Femur (tissue), 1 donor: ENCODE data around the gene ANKRD9.

Experiments
- DNase-seq: peaks from one replicate; pipeline ENCODE4 v3.0.0-alpha.2; 2017

ANKRD9 gene

DNA sequence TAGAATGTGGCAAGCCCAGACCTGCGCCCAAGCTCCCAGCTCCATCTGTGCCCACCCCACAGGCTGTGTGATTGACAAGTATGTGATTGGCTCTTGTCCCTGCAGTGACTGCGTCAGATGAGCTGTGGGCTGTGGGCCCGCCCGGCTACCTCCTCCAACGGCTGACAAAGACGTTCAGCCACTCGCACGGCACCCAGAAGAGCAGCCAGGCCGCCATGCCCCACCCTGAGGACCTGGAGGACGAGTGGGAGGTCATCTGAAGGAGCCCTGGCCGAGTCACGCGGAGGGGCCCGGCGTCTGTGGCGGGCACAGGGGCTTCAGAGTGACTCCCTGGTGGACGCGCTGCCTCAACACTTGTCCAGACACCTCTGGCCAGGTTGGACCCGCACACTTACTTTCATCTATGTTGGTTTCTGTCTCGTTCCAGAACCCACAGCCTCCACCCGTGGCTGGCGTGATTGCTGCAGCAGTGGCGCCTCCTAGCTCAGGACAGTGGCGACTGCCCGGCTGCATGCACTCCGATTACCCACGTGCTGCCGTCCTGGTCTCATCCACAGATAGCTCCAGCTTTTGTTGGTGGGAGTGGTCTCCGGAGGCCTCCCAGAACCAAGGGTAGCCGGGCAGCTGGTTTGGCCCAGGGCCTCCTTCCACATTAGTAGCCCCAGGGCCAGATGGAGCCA lies 11.4 kb downstream of the ANKRD9 start:
- DNase-seq: no peak

DNA sequence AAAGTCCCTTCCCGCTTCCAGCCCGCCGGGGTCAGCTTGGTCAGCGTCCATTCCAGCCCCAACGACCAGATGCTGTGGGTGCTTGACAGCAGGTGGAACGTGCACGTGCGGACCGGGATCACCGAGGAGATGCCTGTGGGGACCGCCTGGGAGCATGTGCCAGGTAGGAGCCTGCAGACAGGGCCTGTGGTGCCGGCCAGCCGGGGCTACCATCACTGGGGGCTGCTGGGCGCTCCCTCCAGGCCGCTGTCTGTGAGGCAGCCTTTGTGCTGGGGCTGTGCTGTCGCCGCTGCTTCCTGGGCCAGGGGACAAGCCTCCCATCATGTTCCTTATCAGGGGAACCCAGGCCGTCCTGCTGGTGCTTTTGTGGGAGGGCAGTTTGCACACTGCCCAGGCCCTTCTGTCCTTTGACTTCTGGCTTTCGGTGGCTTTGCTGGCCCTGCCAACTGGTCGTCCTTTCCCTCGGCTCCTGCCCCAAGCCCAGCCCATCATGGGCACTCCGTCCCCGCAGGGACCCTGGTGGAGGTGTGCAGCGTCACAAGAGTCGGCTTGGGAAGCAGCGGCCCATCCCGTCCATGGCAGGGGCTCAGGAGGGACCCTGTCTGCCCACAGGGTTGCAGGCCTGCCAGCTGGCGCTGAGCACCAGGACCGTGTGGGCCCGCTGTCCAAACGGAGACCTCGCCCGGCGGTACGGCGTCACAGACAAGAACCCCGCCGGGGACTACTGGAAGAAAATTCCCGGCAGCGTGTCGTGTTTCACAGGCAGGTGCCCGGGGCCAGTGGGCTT lies 12.4 kb downstream of the ANKRD9 start:
- DNase-seq: peak; percentile 18

DNA sequence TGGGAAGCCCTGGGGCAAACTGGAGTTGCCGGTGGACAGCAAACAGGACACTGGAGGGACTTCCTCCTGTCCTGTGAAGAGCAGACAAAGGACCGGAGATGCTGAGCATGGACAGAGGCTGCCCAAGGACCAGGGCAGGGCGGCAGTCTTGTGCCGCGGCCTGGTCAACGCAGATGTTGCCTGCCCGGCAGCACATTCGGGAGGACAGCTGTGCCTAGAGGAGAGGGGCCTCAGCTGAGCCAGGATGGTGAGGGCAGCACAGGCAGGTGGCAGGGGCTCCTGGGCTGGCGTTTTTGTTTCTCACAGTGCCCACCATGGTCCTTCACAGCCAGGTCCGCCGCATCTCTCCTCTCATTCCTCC lies 13.3 kb downstream of the ANKRD9 start:
- no peak for DNase-seq

DNA sequence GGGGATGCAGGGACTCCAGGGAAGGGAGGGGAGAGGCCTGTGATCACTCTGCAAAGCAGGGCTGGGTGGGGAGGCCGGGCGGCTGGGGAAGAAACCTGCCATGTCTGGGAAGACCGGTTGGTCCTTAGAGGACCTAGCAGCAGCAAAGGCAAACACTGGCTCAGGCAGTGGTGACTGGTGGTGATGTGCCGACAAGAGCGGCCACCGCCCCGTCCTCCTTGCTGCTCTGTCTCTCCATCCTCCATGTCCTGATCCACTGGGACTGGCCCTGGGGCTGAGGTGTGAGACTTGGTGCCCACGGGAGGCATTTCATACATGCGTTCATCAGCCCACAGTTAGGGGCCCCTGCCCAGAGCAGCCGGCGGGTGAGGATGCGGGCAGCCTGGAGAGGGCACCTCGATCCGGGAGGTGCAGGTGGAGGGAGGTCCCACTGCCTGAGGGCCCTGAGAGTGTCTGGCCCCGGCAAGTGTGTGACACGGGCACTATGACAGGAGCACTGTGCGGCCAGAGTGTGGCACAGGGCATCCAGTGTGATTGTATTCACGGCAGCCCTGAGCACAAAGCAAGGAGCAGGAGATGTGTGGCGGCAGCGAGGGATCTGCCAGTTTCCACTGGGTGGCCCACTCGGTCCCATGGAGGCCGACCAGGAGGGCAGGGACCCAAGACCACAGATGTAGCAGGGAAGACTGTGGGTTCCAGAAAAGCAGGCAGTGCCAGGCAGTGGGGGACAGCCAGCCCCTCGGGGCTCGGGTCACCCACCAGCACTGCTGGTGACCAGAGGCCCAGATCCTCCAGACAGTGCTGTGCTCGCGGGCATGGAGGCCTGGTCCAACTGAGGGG lies 13.9 kb downstream of the ANKRD9 start:
- no peak for DNase-seq

DNA sequence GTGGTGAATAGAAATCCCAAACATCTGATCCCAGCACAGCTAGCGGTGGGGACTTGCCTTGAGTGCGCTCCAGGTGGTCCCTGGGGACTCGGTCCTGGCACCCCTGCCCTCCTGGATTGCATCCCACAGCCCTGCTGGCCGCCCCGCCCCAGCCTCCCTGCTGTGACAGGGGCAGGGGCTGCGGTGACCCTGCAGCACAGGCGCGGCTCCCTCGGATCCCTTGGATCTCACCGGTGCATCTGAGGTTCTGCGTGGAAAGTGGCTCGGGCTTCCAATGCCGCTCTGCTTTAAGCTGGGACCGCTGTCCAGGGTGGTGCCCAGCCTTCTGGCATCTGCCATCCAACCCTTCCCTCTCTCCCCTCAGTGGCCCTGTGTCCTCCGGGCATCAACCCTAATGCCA lies 16.0 kb downstream of the ANKRD9 start:
- DNase-seq: peak; percentile 20

DNA sequence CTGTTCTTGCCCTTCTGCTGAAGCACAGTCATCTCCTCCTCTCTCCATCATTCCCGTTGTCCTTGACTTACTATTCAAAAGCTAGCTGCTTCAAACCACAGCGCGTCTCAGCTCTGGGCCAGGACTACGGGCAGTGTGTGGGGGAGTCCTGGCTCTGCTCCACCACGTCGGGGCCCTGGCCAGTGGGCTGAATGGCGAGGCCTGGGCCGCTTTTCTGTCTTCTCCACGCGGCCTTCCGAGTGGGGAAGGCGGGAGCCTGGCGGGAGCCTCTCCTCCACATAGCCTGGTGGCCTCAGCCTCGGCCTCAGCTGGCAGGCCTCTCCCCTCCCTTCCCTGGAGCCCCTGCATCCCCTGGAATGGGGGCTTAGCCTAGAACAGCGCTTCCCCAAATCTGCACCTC lies 16.5 kb downstream of the ANKRD9 start:
- no peak for DNase-seq

DNA sequence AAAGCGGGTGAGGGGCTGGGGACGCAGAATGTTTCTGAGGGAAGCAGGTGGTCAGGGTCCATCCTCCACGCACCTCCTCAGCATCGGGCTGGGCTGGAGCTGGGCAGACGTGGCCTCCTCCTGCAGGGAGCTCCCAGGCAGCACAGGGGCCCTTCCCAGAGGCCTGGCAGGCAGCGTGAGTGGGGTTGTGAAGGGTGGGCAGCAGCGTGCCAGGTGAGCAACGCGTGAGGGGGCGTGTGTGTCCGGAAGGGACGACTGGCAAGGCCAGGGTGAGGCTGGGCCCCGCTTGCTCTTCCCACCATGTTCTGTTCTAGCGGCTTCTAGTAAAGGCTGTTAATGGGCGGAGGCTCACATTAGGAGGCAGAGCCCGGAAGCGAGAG lies 17.1 kb downstream of the ANKRD9 start:
- DNase-seq: no peak

DNA sequence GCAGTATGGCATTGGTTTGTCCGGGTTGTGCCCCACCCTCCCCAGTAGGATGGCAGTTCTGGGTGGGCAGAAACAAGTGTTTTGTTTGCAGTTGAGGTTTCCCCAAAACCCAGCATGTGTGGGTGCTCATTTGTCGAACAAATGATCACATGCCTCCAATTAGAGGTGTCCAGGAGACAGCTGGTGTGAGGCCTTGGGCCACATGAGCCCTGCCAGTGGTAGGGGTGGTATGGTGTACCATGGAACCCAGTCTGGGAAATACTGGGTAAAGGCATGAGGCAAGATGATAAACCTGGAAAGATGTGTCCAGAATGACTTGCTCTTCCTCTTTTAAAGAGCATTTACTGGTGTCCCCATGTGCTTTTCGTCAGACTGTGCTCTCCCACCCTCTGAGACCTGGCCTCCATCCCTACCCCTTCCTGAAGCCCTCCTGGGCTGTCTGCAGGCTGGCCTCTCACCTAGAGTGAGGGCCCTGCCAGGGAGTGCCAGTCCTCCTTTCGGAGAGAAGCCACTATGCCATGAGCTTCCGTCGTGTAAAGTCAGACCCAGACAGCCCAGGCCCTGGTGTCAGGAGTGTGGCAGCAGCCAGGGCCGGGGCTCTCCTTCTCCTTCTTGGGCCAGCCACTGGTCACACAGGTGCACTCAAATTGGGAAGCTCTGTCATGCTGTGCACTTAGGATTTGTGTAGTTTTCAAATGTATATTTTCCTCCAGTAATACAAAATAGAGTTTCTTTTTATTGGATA lies 17.6 kb downstream of the ANKRD9 start:
- no peak for DNase-seq

DNA sequence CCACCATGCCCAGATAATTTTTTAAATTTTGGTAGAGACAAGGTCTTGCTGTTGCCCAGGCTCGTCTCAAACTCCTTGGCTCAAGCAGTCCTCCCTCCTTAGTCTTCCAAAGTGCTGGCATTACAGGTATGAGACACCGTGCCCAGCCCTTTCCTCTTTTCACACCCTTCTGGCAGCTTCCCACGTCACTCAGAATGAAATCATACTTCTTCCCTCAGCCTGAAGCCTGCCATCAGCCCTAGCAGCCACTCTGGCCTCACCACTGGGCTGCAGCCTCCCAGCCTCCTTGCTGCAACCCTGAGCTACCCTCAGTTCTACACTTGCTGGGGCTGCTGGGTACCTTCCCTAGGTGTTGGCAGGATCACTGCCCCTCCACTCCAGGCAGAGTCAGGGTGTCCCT lies 18.2 kb downstream of the ANKRD9 start:
- DNase-seq: no peak

DNA sequence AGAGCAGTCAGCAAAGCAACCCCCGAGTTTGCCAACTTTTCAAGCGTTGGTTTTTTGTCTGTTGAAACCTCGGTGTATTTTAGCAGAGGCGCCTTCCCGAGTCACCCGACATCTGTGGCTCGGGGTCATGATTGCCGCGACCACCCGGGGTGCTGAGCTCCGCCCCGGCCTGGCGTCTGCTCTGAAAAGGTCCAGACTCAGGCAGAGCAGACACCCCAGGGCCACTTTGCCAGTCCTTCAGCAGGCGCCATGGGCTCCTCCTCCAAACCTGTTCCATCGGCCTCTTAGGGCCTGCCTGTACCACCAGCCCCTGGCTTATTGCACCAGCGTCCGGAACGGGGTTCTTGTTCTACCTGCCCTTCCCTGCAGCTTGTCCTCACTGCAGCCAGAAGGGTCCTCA lies 19.1 kb downstream of the ANKRD9 start:
- no peak for DNase-seq

DNA sequence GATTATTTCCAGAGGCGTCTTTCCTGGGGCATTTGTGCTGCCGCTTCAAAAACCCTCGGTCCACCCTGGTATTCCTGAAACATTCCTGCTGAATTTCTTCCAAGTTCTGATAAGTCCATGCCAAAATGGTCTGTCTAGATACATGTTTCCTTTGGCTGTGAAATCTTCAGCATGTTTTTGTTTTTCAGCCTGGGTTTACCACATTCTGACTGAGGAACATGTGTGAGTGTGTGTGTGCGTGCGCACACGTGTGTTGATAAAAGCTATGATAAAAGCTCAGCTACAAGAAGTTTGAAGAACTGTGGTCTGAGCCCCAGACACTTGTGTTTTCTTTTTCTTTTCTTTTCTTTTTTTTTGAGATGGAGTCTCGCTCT lies 22.4 kb downstream of the ANKRD9 start:
- no peak for DNase-seq

DNA sequence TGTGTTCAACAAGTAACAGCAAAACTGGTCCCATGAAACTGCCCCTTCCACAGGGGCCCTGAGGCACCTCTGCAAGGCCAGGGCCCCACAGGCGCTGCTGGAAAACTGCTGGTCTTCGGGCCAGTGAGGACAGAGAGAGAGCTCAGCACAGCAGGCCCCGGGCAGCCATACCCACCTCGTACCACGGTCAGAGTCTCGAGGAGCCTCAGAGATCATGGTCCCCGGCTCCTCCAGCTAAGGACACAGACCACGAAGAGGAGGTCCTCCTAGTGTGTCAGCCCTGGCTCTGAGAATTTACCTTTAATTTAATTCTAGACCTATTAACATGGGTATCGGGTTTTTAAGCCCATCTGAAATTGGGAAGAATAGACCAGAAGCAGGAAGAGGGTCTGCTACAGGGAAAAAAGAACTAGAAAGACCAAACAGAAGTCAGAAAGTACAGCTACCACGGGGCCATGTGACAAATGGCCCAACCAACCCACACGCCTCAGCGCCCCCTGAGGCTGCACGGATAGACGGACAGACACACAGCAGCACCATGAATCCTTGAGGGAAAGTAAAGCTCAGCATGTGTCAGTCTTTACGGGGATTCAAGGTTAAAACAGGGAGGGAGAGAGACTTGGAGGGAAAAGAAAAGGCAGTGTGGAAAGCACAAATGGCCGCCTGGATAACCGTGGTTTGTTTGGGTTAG lies 22.9 kb downstream of the ANKRD9 start:
- no peak for DNase-seq

DNA sequence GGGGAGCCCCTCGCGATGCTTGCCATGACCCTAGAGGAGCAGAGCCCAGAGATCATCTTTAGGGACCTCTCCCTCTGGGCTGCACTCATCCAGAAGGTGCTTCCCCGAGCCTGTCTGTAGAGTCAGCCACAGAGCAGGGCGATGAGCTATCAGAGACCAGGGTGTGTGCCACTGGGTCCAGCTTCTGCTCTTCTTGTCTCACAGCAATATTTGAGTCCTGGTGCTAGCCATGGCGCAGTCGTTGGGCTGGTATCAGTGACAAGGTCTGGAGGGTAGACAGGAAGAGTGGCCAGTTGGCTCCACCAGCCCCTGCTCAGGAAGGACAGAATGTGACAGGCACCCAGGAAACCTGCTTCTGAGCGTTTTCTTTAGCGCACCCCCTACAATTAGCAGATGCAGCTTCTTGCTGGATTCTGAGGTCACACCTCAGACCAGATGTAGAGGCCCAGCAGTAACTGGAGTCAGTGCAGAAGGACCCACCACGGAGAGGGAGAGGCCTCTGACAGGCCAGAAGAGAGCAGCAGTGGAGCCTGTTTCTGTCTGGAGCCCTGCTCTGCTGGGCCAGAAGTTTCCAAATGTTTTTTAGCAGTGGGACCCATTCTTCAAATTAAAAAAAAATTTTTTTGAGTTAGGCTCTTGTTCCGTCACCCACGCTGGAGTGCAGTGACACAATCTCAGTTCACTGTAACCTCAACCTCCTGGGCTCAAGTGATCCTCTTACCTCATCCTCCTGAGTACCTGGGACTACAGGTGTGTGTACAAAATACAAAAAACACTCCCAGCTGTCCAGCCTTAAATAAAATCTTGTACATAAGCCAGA lies 23.7 kb downstream of the ANKRD9 start:
- no peak for DNase-seq

DNA sequence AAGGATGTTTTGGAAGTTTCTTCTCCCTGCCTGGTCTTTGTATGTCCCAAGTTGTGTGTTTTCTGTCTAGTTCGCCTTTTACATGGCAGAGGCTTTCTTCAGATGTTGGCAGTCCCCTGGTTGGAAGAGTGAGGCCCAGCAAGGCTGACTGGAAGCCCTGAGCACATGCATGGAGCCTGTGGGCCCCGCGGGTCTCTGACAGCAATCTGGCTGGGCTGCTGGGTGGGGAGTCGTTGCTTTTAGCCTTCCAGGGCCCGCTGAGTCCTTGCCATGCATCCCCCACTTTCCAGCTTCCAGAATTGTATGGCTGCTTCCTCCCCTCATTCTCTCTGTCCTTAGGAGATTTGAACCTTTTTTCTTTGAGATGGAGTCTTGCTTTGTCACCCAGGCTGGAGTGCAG lies 25.3 kb downstream of the ANKRD9 start:
- DNase-seq: no peak

DNA sequence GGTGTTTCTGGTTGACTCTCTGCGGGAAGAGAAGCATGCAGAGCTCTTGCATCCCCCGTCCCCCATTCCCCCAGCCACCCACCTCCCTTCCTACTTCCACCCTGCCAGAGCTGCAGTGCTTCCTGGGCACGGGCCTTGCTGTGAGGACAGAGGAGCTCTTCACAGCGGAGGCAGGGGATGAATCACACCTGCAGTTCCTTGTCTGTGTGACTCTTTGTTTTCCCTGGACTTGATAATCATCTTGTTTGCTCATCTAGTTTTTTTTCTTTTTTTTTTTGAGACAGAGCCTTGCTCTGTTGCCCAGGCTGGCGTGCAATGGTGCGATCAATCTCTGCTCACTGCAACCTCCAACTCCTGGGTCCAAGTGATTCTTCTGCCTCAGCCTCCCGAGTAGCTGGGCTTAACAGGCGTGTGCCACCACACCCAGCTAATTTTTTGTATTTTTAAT lies 27.8 kb downstream of the ANKRD9 start:
- no peak for DNase-seq

DNA sequence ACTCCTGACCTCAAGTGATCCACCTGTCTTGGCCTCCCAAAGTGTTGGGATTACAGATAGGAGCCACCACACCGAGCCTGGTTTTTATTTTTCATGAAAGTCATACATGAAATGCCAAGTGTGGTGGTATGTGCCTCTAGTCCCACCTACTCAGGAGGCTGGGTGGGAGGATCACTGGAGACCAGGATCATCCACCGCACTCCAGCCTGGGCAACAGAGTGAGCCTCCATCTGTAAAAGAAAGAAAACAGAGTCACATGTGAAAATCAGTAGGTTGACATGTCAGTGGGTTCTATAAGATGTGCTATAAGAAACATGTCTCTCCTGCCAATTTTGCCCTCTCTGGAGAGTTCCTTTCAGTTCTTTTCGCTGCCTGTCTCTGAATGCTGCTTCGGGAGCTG lies 28.2 kb downstream of the ANKRD9 start:
- no peak for DNase-seq

DNA sequence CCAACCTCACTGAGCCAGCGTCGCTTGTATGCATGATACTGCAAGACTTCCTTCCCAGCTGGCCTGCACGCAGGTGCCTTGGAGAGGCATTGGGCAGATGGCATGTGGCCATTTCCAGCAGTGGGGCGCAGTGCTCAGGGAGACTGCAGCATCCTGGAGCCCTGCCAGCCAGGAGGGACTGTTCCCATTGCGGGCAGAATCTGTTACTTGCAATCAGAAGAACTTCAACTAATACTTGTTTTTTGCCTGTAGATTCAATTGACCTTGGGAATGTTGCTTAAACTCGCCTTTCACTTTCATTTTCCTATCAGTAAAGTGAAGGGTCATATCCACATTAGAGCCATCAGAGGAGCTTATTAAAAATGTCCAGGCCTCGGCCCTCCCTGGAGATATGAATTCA lies 29.8 kb downstream of the ANKRD9 start:
- DNase-seq: peak; percentile 50

DNA sequence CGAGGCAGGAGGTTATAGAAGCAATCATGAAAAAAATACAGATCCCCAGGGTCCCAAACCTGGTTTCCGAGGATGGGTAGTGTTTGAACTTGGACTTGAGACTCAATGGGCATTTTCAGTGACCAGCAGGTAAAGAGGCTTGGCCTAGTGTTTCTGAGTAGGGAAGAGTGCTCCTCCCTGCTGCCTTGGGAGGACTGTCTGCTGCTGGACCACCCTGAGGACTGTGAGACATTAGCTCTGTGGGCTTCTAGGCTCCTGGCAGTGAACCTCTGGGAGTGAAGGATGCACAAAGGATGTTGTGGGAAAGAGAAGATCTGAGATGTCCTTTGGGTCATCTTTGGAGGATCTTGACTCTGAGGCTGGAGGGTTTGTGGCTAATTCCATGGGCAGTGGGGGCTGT lies 30.5 kb downstream of the ANKRD9 start:
- DNase-seq: no peak

DNA sequence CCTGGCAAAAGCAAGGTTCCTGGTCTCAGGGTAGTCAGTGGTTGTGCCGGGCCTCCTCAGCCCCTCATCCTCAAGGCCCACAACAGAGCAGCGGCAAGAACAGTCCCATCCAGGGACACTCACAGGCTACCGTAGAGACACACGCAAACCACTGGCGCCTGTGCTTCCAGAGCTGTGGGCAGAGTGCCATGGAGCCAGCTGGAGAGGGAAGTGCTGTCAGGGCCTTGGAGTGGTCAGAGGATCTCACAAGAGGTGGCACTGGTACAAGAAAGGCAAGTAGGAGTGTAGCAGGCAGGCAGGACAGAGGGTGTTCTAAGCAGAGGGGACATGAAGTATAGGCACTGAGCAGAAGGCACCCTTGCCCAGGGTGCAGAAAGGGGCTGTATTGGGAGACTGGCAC lies 34.6 kb downstream of the ANKRD9 start:
- peak; percentile 71 for DNase-seq

DNA sequence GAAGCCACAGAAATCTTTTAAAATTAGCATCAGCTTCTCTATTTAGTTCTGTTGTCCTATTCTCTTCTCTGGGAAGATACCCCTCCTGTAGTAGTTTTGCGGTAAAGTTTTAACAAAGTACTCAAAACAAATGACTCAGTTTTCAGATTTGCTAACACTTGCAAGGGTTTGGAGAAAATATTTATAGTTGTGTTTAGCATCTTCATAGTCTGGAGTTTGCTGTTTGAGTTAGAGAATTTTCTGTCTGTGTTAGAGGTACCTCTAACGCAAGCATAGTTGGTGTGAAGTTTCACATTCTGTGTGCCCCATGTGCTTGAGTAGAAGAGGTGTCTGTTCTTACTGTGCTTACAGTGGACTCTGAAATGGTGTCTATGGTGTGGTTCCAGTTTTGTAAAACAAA lies 36.0 kb downstream of the ANKRD9 start:
- DNase-seq: no peak

DNA sequence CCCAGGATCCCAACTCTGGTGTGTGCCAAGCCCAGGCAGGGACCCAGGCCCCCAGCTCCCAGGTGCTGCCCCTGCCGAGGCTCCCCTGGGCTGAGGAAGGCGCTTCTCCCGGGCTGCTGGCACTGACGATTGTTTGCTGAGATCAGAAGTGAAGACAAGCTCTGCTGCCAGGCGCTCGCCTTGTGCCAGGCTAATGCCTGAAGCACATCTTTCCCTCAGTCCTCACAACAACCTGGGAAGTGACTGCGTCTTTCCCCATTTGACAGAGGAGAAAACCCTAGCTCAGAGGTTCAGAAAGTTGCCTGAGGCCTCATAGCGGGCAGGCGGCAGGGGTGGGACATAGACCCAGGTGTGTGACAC lies 36.8 kb downstream of the ANKRD9 start:
- DNase-seq: no peak
